GM12874 (cell line): ENCODE results near the gene ADM.

Experiments
- TF ChIP-seq, protein P1 (sequence below): IDR thresholded peaks from 2 replicates; pipeline ENCODE4 v1.5.1; 2011; ENCODE audit warnings: low read depth, mild to moderate bottlenecking, control low read depth, low read length, moderate library complexity; ENCODE audit not compliant: insufficient read depth

ADM gene

DNA sequence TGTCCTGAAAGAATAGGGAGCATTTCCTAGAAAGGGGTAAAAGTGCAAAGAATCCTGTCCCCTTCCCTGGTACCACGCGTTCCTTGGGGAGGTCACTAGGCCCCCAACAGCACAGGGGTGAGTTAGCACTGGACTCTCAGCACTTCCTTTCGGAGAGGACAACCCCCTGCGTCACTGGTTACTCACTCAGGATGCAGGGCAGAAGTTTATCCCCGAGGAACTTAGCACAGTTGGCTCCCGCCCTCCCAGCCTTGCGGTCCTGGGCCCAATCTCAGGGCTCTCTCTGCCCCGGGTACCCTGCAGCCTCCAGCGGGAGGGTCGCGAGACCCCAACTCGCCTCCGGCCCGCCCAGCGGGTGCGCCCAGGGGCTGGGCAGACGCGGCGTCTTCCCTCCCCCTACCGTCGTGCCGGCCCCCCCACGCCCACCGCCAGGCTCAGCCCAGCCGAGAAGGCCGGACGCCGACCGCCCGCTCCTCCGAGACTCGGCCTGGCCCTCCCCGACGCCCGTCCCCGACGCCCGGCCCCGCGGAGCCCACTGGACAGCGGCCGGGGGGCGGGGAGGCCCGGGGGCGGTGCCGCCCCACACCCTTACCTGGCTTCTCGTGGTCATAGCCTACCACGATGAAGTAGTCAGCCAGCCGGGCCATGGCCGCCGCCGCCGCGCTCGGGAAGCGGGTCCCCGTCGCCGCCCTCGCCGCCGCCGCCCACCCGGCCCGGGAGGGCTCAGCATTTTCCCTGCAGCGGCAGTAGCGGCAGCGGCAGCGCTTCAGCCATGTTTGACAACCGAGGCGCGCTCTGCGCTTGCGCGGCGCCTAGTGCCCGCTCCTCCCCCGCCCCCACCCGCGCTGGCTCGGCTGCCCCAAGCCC is 11.2 kb upstream of the ADM start, which contains the start of gene SBF2:
Gene SBF2, minus strand, starts transcription at position 797 of the 867 bp plus-strand sequence. Its CDS starts 150 bp downstream, at position 647.
- TF ChIP-seq, protein P1, sequence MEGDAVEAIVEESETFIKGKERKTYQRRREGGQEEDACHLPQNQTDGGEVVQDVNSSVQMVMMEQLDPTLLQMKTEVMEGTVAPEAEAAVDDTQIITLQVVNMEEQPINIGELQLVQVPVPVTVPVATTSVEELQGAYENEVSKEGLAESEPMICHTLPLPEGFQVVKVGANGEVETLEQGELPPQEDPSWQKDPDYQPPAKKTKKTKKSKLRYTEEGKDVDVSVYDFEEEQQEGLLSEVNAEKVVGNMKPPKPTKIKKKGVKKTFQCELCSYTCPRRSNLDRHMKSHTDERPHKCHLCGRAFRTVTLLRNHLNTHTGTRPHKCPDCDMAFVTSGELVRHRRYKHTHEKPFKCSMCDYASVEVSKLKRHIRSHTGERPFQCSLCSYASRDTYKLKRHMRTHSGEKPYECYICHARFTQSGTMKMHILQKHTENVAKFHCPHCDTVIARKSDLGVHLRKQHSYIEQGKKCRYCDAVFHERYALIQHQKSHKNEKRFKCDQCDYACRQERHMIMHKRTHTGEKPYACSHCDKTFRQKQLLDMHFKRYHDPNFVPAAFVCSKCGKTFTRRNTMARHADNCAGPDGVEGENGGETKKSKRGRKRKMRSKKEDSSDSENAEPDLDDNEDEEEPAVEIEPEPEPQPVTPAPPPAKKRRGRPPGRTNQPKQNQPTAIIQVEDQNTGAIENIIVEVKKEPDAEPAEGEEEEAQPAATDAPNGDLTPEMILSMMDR: no peak

DNA sequence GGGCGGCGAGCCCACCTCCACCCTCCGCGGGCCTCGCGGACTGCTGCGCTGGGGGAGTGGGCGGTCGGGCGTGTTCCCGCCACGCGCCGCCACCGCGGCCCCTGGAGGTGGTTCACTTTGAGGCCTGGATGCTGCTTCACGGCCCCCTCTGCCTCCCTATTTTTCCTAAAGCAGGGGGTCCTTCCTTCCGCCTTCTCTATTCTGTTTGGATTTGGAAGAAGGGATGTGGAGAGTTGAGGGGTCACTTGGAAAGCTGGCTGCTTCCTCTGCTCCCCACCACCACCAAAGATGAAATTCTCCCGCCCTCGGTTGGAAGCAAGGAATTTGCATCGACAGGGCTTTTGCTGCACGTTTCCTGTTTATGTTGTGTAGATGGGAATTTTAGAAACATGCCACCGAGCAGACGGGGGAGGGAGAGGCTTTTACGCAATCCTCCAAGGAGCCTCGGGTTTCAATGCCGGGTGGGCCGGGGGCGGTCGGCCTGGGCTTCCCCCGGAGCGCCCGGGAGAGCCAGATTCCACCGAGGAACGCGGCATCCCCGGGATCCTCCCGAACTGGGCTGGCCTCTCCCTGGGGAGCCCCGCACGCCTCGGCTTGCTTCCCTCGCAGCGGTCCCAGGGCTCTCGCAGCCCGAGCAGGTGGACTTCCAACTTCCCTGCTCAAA is 10.5 kb upstream of the ADM start:
- TF ChIP-seq, protein P1: no peak

DNA sequence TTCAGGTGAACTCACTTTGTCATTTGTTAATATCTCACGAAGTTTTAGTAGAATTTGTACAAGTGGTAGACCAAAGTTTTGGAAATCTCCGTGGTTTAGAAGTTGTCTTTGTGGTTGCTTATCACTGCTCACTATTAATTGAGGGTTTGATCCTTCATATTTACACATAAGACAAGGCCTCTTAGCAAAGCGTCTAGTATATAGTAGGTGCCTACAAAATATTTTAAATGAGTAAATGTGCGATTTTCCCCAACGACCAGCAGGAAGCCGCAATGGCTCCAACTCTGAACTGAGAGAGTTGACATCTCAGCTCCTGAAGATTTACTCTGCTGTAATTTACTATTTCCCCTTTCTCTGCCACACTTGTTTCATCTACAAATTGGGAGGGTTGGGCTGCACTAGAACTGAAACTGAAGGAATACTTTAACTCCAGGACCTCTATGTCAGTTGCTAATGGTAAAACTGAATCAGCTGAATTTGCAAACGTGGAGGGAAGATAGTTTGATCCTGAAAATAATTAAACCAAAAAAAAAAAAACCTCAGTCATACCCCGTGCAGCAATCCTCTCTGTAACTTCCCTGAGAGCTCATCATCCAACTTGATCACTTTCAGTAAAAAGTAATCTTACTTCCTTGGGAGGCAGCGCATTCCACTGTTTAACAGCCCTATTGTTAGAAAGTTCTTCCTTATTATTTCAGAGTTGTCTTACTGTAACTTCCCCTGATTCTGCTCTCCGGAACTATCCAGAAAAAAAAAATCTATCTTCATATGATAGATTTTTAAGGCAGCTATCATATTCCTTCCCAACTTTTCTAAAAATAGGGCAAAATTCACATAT is 9.6 kb upstream of the ADM start:
- TF ChIP-seq, protein P1: no peak

DNA sequence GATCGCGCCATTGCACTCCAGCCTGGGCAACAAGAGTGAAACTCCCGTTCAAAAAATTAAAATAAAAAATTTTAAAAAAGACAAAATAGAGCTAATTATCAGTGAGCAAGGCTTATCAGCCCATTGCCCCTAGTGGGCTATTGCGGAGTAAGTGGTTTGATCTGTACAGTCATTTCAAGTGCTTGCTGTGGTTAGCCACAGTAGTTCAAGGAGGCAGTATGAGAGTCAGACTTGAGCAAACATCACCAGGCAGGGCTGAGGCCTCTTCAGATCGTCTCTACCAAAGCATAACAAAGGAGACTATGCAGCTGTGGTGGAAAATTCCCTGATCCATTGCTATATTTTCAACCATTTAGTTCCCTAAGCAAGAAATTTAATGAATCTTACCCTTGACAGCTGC is 6.5 kb upstream of the ADM start:
- TF ChIP-seq, protein P1: peak; percentile 26; the same call in 1 of the 2 replicates

DNA sequence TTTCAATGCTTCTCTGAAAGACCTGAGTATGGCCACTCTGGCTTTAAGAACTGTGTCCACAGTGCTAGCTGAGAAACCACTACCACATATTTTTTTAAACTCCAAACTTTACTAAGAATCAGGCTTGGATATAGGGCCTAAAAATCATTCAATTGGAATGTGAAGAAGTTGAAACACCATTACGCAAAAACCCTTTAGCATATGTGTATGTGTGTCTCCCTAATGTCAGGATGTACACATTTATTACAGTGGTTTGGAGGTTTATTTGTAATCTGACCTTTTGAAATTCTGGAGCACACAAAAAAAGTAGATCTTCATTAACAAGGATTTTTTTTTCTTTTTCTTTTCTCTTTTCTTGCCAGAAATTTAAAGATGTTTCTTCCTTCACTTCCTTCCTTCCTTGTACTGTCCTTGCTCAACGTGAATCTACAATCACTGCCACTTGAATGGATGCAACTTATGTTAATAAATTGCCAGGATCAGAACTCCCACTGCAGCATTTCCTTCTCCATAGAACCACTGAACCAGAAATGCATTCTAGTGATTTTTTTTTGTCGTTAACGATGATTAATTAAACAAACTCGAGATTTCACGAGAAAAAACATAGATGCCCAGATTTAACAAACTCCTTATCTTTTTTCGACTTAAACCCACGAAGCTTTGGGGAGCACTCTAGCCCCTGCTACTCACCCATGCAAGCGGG is 3.1 kb upstream of the ADM start:
- TF ChIP-seq, protein P1: no peak

DNA sequence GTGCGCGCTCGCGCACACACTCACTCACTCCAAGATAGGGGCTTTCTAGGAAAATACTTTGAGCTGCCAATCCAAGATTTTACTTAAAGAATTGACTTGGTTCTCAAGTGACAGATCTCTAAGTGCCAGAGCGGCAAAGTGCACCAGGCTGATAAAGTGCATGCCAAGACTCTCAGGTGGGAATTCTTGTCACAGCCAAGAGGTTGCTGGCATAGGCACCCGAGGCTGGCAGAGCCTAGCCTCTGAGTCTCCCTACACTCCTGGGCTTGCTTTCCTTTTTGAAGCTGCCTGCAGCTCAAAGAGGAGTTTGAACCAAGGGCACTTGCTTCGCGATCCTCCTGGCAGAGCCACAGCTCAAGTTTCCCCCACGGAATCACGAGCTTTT is 2.5 kb upstream of the ADM start:
- TF ChIP-seq, protein P1: no peak
